HG03342 (cell line): ENCODE results near the gene TRIM17.

Experiments
- ATAC-seq: cut with Tn5 transposase; IDR thresholded peaks from one replicate; pipeline ENCODE4 v1.9.1; 2021; ENCODE audit warnings: mild to moderate bottlenecking, moderate library complexity; ENCODE audit not compliant: unreplicated experiment

TRIM17 gene

DNA sequence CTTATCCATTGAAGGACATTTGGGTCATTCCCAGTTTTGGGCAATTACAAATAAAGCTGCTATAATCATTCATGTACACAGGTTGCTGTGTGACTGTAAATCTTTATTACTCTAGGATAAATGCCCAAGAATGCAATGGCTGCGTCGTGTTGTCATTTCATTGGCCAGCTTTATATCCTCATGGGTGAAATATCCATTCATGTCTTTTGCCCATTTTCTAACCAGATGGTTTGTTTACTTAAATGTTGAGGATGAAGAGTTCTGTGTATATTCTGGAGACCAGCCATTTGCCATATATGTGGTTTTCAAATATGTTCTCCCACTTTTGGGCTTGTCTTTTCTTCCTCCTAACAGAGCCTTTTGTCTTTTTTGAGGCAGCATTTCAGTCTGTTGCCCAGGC lies 35.3 kb downstream of the TRIM17 start:
- ATAC-seq: no peak

- no peak for ATAC-seq
Observed at GRCh38 chr1:228379666-228380065, 37.0 kb downstream of the TRIM17 start.

- no peak for ATAC-seq
Observed at GRCh38 chr1:228378873-228379460, 37.7 kb downstream of the TRIM17 start.

GRCh38 chr1:228378090-228378872 lies 38.4 kb downstream of the TRIM17 start:
- no peak for ATAC-seq

- no peak for ATAC-seq
Observed at GRCh38 chr1:228377664-228378089, 39.0 kb downstream of the TRIM17 start.

DNA sequence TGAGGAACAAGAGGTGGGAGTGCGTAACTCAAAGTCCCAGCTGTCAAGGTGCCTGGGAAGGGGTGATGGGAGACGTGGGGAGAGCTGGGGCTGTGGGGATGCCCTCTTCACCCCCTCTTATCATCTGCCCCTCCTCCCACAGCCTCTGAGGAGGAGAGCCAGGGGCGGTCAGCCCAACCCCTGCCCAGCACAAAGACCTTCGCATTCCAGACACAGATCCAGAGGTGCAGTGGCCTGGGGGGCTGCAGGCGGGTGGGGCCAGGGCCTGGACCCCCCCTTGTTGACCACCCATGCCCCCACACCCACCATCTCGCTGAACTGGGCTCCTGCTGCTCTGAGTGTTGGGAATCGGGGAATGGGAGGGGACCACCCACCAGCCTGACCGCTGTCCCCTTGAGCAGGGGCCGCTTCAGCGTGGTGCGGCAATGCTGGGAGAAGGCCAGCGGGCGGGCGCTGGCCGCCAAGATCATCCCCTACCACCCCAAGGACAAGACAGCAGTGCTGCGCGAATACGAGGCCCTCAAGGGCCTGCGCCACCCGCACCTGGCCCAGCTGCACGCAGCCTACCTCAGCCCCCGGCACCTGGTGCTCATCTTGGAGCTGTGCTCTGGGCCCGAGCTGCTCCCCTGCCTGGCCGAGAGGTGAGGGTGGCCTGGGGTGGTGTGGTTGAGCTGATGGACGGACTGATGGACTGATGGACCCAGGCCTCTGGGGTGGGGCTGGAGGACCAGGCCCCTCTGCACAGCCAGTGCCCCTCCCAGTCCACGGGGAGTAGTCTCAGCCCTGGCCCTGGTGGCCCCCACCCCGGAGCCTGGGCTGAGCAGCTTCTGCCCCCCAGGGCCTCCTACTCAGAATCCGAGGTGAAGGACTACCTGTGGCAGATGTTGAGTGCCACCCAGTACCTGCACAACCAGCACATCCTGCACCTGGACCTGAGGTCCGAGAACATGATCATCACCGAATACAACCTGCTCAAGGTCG lies 39.7 kb downstream of the TRIM17 start:
- no peak for ATAC-seq

GRCh38 chr1:228376262-228376628 lies 40.4 kb downstream of the TRIM17 start:
- no peak for ATAC-seq

DNA sequence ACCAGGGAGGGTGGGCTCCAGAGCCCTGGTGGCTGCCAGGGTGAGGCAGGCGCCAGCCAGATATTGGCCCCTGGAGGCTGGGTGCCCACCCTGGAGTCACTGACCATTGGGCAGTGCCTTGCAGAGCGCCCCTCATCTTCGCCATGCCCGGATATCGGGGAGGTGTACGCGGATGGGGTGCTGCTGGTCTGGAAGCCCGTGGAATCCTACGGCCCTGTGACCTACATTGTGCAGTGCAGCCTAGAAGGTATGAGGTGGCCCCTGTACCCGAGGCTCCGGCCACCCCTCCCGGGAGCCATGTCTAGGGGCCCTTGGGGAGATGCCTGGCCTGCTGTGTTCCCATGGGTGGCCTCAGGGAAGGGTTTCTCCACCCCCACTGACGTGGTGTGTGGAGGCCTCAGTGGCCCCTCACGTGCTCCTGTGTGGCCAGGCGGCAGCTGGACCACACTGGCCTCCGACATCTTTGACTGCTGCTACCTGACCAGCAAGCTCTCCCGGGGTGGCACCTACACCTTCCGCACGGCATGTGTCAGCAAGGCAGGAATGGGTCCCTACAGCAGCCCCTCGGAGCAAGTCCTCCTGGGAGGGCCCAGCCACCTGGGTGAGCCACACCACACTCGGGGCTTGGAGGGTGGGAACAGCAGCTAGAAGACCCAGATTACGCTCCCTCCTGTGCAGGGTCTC lies 40.9 kb downstream of the TRIM17 start:
- no peak for ATAC-seq

GRCh38 chr1:228374711-228375577 lies 41.7 kb downstream of the TRIM17 start:
- ATAC-seq: no peak

GRCh38 chr1:228373681-228374571 lies 42.7 kb downstream of the TRIM17 start:
- ATAC-seq: no peak

DNA sequence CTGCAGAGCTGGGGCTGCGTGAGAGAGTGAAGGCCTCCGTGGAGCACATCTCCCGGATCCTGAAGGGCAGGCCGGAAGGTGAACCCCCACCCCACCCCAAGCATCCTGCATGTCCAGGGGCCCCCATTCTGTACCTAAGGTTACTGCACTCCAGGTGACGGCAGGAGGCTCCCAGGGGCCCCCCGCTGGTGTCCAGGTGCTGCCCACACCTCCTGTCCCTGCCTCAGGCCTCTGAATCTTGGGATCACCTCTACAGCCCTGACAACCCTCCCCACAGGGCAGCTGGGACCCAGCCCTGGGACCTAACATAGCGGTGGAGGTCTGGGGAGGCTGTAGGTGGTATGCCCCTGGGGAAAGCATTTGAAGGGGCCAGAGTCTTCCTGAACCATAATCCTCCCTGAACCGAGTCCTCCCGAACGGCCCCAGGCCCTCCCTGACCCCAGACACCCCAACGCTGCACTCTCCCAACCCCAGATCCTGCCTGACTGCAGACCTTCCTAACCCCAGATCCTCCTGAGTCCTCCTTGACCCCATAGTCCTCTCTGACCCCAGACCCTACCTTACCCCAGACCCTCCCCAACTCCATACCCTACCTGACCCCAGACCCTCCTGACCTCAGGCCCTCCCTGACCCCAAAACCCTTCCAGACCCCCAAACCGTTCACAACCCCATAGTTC lies 43.5 kb downstream of the TRIM17 start:
- ATAC-seq: no peak

- ATAC-seq: no peak
Observed at GRCh38 chr1:228372183-228373003, 44.3 kb downstream of the TRIM17 start.

GRCh38 chr1:228371741-228372182 lies 44.9 kb downstream of the TRIM17 start:
- no peak for ATAC-seq

GRCh38 chr1:228370941-228371740 lies 45.5 kb downstream of the TRIM17 start:
- no peak for ATAC-seq

- no peak for ATAC-seq
Observed at GRCh38 chr1:228370439-228370940, 46.2 kb downstream of the TRIM17 start.
